Activated CD8-positive, alpha-beta T cell treated with anti-CD3 and anti-CD28 coated beads for 36 hours (primary cell): ENCODE results near the gene ASAP2. TPM values are rescaled to one million over a fixed set of nuclear protein-coding genes. Genes with fewer than 3 reads are reported as not detected.

Experiments used
- ATAC-seq: fragments of 200-7000 bp; cut with Tn5 transposase; one replicate; pipeline ENCODE4 v1.10.0; 2021; ENCODE audit warnings: mild to moderate bottlenecking, moderate library complexity
- CTCF ChIA-PET: fragments of 350-600 bp; sonication (Branson Sonifier 250); formaldehyde crosslinking; loops from one replicate; lab custom pipeline; 2021; ENCODE audit warnings: antibody characterized with exemption; lab: Charles Lee
- POLR2A ChIA-PET: fragments of 350-600 bp; sonication (Branson Sonifier 250); formaldehyde crosslinking; loops from one replicate; lab custom pipeline; 2021; ENCODE audit warnings: antibody characterized with exemption; lab: Charles Lee
- DNase-seq: peaks from one replicate; pipeline ENCODE4 v3.0.0-alpha.2; 2020
- H3K27ac Mint-ChIP-seq: one replicate; pipeline ENCODE4 v1.8.0; 2021; ENCODE audit warnings: mild to moderate bottlenecking, mixed read lengths
- H3K27me3 Mint-ChIP-seq: one replicate; pipeline ENCODE4 v1.8.0; 2021; ENCODE audit warnings: mixed read lengths
- H3K36me3 Mint-ChIP-seq: one replicate; pipeline ENCODE4 v1.8.0; 2021; ENCODE audit warnings: low read depth, mixed read lengths
- H3K4me1 Mint-ChIP-seq: one replicate; pipeline ENCODE4 v1.8.0; 2021; ENCODE audit warnings: low read depth, mixed read lengths
- H3K4me3 Mint-ChIP-seq: one replicate; pipeline ENCODE4 v1.8.0; 2021; ENCODE audit warnings: mild to moderate bottlenecking, moderate library complexity, mixed read lengths
- H3K9me3 Mint-ChIP-seq: one replicate; pipeline ENCODE4 v1.8.0; 2021; ENCODE audit warnings: mixed read lengths
- CTCF ChIP-seq: fragments of 200-600 bp; IDR thresholded peaks from one replicate; pipeline ENCODE4 v1.8.0; 2022; ENCODE audit warnings: antibody characterized with exemption, mild to moderate bottlenecking
- intact Hi-C: fragments of 100-400 bp; cut with micrococcal nuclease; formaldehyde crosslinking; loops from one replicate; pipeline ENCODE4 v1.10.0; 2022
- total RNA-seq, 2 experiments: library from RNA; stranded (reverse); gene quantifications; one replicate each; pipeline ENCODE4 v1.2.3, GENCODE V29; 2021

The ASAP2 gene
- total RNA-seq, 2 experiments from 2014 or later = not detected

DNA sequence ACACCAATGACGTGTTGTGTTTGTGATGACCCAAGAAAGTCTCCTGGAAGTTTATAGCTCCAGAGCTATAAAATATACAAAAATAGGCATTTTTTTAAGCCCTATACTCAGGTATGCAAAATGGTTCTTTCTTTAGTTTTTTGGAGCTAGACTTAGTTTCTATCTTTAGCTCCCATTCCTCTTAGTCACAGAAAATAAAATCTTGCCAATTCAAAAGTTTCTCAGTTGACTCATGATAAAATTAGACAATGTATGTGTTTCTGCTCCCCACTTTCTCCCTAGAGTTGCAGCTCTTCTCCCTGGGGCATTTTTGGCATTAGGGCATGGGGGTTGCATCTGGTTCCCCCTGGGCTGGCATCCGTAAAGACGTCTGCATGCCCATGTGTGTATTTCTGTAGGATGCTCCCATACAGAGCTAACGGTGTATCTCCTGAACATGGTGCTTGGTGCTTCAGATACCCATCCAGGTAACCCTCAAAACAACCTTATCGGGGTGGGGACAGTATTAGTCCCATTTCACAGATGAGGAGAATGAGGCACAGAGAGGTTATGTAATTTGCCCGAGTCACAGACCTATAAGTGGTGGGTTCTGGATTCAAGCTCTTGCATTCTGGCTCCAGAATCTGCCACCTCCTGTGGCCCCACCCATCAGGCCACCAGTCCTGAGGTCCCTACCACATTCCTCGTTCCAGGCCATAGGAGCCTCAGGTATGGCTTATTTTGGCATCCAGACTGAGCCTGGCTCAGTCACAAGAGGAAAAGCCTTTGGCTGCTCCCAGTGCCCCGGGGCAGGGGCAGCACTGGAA is 43.1 kb upstream of the ASAP2 start:
- ChIA-PET POLR2A (no interaction called here), CTCF (interaction anchor here (1.9 kb wide), 1 partner anchor 21 kb away, joined by 6 read pairs; no protein-coding TSS in a partner anchor)
- Mint-ChIP-seq H3K27me3 (no peaks in the 10 kb centered on the region), H3K9me3 (no peaks in the 10 kb centered on the region), H3K27ac (no peak overlapping the region), H3K4me3 (no peak overlapping the region), H3K4me1 (no peaks in the 10 kb centered on the region), H3K36me3 (no peaks in the 10 kb centered on the region)
- DNase-seq (no peak), ATAC-seq (no peak)
- no peak for TF ChIP-seq CTCF
- intact Hi-C loops = no loop called here

DNA sequence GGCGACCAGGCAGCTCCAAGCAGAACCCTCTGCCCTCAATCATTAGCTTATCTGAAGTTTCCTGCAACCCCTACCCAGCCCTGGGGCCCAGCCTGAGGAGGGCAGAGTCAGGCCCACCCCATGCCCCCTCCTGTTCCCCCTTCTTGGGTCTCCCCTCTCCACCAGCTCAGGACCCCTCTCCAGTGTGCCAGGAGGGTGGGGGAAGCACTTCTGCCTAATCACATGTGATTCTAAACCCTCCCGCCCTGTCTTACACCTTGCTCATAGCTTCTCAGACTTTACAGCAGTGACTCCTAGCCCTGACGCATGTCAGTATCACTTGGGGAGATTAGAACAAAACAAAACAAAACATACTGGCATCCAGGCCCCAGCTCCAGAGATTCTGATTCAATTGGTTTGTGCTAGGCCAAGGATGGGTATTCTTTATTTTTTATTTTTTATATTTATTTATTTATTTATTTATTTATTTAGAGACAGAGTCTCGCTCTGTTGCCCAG is 42.5 kb upstream of the ASAP2 start:
- Mint-ChIP-seq H3K9me3 (no peaks in the 10 kb centered on the region), H3K36me3 (no peaks in the 10 kb centered on the region), H3K4me3 (no peak overlapping the region), H3K27me3 (no peaks in the 10 kb centered on the region), H3K27ac (no peak overlapping the region), H3K4me1 (no peaks in the 10 kb centered on the region)
- intact Hi-C loops = no loop called here
- ChIA-PET POLR2A (interaction anchor here (0.6 kb wide), 1 partner anchor 976 kb away, joined by 3 read pairs; no protein-coding TSS in a partner anchor), CTCF (interaction anchor here (1.9 kb wide), 1 partner anchor 21 kb away, joined by 6 read pairs; no protein-coding TSS in a partner anchor)
- no peak for DNase-seq
- no peak for TF ChIP-seq CTCF
- ATAC-seq = no peak

DNA sequence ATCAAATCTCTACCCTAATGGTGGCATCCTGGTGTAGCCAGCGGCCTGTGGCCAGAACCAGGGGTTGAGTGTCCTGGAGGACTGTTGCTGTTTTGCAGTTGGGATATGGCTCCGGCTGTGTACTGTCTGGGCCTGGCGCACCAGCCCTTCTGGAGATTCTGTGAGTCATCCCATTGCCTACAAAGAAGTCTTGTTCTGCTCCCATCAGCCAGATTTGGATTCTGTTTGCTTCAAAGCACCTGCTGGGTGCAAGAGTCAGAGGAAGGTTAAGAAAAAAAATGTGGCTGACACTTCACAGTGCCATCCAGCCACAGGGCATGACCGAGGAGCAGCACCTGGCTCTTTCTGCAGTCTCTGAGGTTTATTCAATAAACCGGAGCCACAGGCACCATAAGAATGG is 41.0 kb upstream of the ASAP2 start:
- ATAC-seq = no peak
- Mint-ChIP-seq H3K36me3 (no peaks in the 10 kb centered on the region), H3K9me3 (no peaks in the 10 kb centered on the region), H3K27ac (no peak overlapping the region), H3K27me3 (no peaks in the 10 kb centered on the region), H3K4me3 (no peak overlapping the region), H3K4me1 (no peaks in the 10 kb centered on the region)
- no peak for TF ChIP-seq CTCF
- POLR2A ChIA-PET = no interaction called here
- CTCF ChIA-PET = no interaction called here
- DNase-seq = no peak
- intact Hi-C loops = no loop called here

- intact Hi-C loops = no loop called here
- DNase-seq (no peak), ATAC-seq (no peak)
- CTCF ChIA-PET = interaction anchor here (1.5 kb wide), 1 partner anchor 39 kb away, joined by 3 read pairs; no protein-coding TSS in a partner anchor
- H3K27me3 Mint-ChIP-seq = no peaks in the 10 kb centered on the region
- H3K4me3 Mint-ChIP-seq = no peak overlapping the region
- no peaks in the 10 kb centered on the region for H3K4me1 Mint-ChIP-seq
- H3K9me3 Mint-ChIP-seq = no peaks in the 10 kb centered on the region
- H3K27ac Mint-ChIP-seq = no peak overlapping the region
- H3K36me3 Mint-ChIP-seq = no peaks in the 10 kb centered on the region
- no peak for TF ChIP-seq CTCF
- POLR2A ChIA-PET = no interaction called here
These were observed 39.8 kb upstream of the ASAP2 start for GRCh38 chr2:9166579-9167377.
